SK-N-SH (cell line): ENCODE data around the gene NUP50. TPM values are rescaled to one million over a fixed set of nuclear protein-coding genes. Genes with fewer than 3 reads are reported as not detected.

Source experiments
- CTCF ChIA-PET: fragments of 300-600, 350-600 bp; formaldehyde crosslinking; extraction: SDS; loops from one replicate; lab custom pipeline; 2021; lab: Yijun Ruan, JAX
- POLR2A ChIA-PET: fragments of 350-600 bp; sonication (Branson Sonifier 250); formaldehyde crosslinking; extraction: SDS; loops from one replicate; lab custom pipeline; 2020; ENCODE audit warnings: antibody characterized with exemption, inconsistent platforms; lab: Yijun Ruan, JAX
- DNase-seq: peaks from one replicate; pipeline ENCODE4 v3.0.0; 2012
- H2AFZ ChIP-seq: fragments of 200-600 bp; sonication (generic); 2 replicates; pipeline ENCODE4 v1.8.1; 2016; ENCODE audit warnings: antibody characterized with exemption, mild to moderate bottlenecking, low read depth
- H3F3A ChIP-seq: fragments of 200-600 bp; sonication (generic); replicated peaks from 2 replicates; pipeline ENCODE3; 2016; ENCODE audit warnings: antibody characterized with exemption, mild to moderate bottlenecking; ENCODE audit not compliant: insufficient read depth
- H3K27ac ChIP-seq, 2 experiments: fragments of 200-500 bp in 1 of 2; fragments of 200-600 bp in 1 of 2; sonication (Bioruptor generic) in 1 of 2; sonication (generic), shearing (Covaris generic) in 1 of 2; 2 replicates each; pipeline versions ENCODE4 v1.5.1 to v1.6.1; 2014 to 2016; ENCODE audit warnings: low read depth in 2 of 2, inconsistent platforms in 1 of 2, low read length in 1 of 2, mild to moderate bottlenecking in 1 of 2, mixed read lengths in 1 of 2
- H3K27me3 ChIP-seq: fragments of 200-600 bp; sonication (generic), shearing (Covaris generic); 2 replicates; pipeline ENCODE4 v1.6.1; 2016; ENCODE audit warnings: mixed run types; ENCODE audit not compliant: insufficient read depth
- H3K36me3 ChIP-seq, 2 experiments: fragments of 200-500 bp in 1 of 2; fragments of 200-600 bp in 1 of 2; sonication (Bioruptor generic) in 1 of 2; sonication (generic) in 1 of 2; replicated peaks in 1 of 2; 2 replicates each; pipeline versions ENCODE3 to v1.5.1; 2014 to 2016; ENCODE audit warnings: low read length in 1 of 2, mild to moderate bottlenecking in 1 of 2; ENCODE audit not compliant: insufficient read depth in 2 of 2, control insufficient read depth in 1 of 2
- H3K4me1 ChIP-seq, 2 experiments: fragments of 200-500 bp in 1 of 2; fragments of 200-600 bp in 1 of 2; sonication (Bioruptor generic) in 1 of 2; sonication (generic), shearing (Covaris generic) in 1 of 2; 2 replicates each; pipeline versions ENCODE4 v1.5.1 to v1.6.1; 2014 to 2016; ENCODE audit warnings: low read depth in 1 of 2, low read length in 1 of 2, mixed run types in 1 of 2; ENCODE audit not compliant: insufficient read depth in 2 of 2, control insufficient read depth in 1 of 2
- H3K4me2 ChIP-seq: fragments of 200-600 bp; sonication (generic), shearing (Covaris generic); 2 replicates; pipeline ENCODE4 v1.6.1; 2017; ENCODE audit warnings: mixed run types
- H3K4me3 ChIP-seq, 2 experiments: fragments of 200-500 bp in 1 of 2; fragments of 200-600 bp in 1 of 2; sonication (Bioruptor generic) in 1 of 2; sonication (generic), shearing (Covaris generic) in 1 of 2; 2 replicates each; pipeline versions ENCODE4 v1.5.1 to v1.8.1; 2014 to 2016; ENCODE audit warnings: low read depth in 2 of 2, inconsistent platforms in 1 of 2, low read length in 1 of 2, mild to moderate bottlenecking in 1 of 2, mixed read lengths in 1 of 2, moderate library complexity in 1 of 2
- H3K79me2 ChIP-seq: fragments of 200-600 bp; sonication (generic); 2 replicates; pipeline ENCODE4 v1.8.1; 2017; ENCODE audit warnings: mild to moderate bottlenecking; ENCODE audit not compliant: insufficient read depth
- H3K9ac ChIP-seq: fragments of 200-600 bp; sonication (generic); 2 replicates; pipeline ENCODE4 v1.6.1; 2017; ENCODE audit warnings: mixed run types
- H3K9me2 ChIP-seq: fragments of 200-600 bp; sonication (generic); 2 replicates; pipeline ENCODE4 v1.6.1; 2017; ENCODE audit warnings: mixed run types
- H3K9me3 ChIP-seq: fragments of 200-600 bp; sonication (generic); 2 replicates; pipeline ENCODE4 v1.6.1; 2017; ENCODE audit warnings: mixed run types, mild to moderate bottlenecking, moderate library complexity
- H4K20me1 ChIP-seq: fragments of 200-600 bp; sonication (generic); 2 replicates; pipeline ENCODE4 v1.6.1; 2017; ENCODE audit warnings: mild to moderate bottlenecking, mixed run types; ENCODE audit not compliant: insufficient read depth
- ELF1 ChIP-seq: IDR thresholded peaks from 2 replicates; pipeline ENCODE4 v1.4.0; 2012
- EZH2phosphoT487 ChIP-seq: fragments of 200-600 bp; sonication (generic); IDR thresholded peaks from 2 replicates; pipeline ENCODE4 v1.6.1; 2017; ENCODE audit warnings: low read depth, mixed run types, mild to moderate bottlenecking, antibody characterized with exemption, moderate library complexity, borderline replicate concordance
- FOXM1 ChIP-seq: IDR thresholded peaks from 2 replicates; pipeline ENCODE4 v1.4.0; 2012; ENCODE audit warnings: low read depth, mild to moderate bottlenecking
- GABPA ChIP-seq: IDR thresholded peaks from 2 replicates; pipeline ENCODE4 v1.4.0; 2012; ENCODE audit warnings: low read depth, mild to moderate bottlenecking
- JUND ChIP-seq: IDR thresholded peaks from 2 replicates; pipeline ENCODE4 v1.4.0; 2012
- MAX ChIP-seq: IDR thresholded peaks from 2 replicates; pipeline ENCODE4 v1.4.0; 2012; ENCODE audit warnings: low read depth
- MEF2A ChIP-seq: IDR thresholded peaks from 2 replicates; pipeline ENCODE4 v1.4.0; 2012; ENCODE audit warnings: low read depth, borderline replicate concordance
- RXRA ChIP-seq: IDR thresholded peaks from 2 replicates; pipeline ENCODE4 v1.4.0; 2012; ENCODE audit warnings: low read depth, mild to moderate bottlenecking, borderline replicate concordance
- SIN3A ChIP-seq: IDR thresholded peaks from 2 replicates; pipeline ENCODE4 v1.6.1; 2012; ENCODE audit warnings: low read depth, mild to moderate bottlenecking, low read length, moderate library complexity, borderline replicate concordance
- SMC3 ChIP-seq: IDR thresholded peaks from 2 replicates; pipeline ENCODE4 v1.6.1; 2012; ENCODE audit warnings: low read depth, low read length, improper control_type of control experiment
- TAF1 ChIP-seq: IDR thresholded peaks from 2 replicates; pipeline ENCODE4 v1.6.1; 2012; ENCODE audit warnings: low read depth, mild to moderate bottlenecking, low read length, moderate library complexity, borderline replicate concordance
- WGBS: methylation state at CpG from one replicate; pipeline ENCODE4 v1.1.6; 2017; ENCODE audit warnings: low lambda C conversion rate; 5-methylcytosine and 5-hydroxymethylcytosine counted together
- polyA plus RNA-seq, 3 experiments: library from polyadenylated mRNA; depleted of rRNA; stranded (reverse); fragments of >200 nt; gene quantifications; 2 replicates each; pipeline ENCODE4 v1.2.3, GENCODE V29; 2012
- TF ChIP-seq, protein P1 (sequence below): fragments of 150-350 bp; IDR thresholded peaks from 2 replicates; pipeline ENCODE4 v1.6.1; 2017; ENCODE audit warnings: antibody characterized with exemption, low read length, low read depth, borderline replicate concordance
- TF ChIP-seq, protein P2 (sequence below): fragments of 200-600 bp; sonication (generic); IDR thresholded peaks from 2 replicates; pipeline ENCODE4 v1.6.1; 2017; ENCODE audit warnings: antibody characterized with exemption, mild to moderate bottlenecking, moderate library complexity

The NUP50 gene
- polyA plus RNA-seq, 1 of the 3 experiments (the other 2 are of a cell fraction) = 4.7 TPM

- Histone ChIP-seq H3K9me3 (no peaks in the 10 kb centered on the region), H3K4me3 (no peak overlapping the region), H3K79me2 (no peaks in the 10 kb centered on the region), H3K9me2 (no peaks in the 10 kb centered on the region), H2AFZ (no peak overlapping the region), H4K20me1 (0 out of 2 replicates have a peak, but pooled peaks cover 6% of the 10 kb centered on the region), H3K36me3 (peaks cover 5 to 49% of the 10 kb centered on the region in 2 experiments), H3K4me1 (no peaks in the 10 kb centered on the region; a peak in 1 of 4 replicates), H3K27ac (no peak overlapping the region), H3F3A (no peaks in the 10 kb centered on the region), H3K27me3 (no peaks in the 10 kb centered on the region), H3K9ac (no peak overlapping the region), H3K4me2 (no peak overlapping the region)
- DNase-seq = no peak
- TF ChIP-seq FOXM1 (no peak), GABPA (no peak), ELF1 (no peak), RXRA (no peak), SIN3A (no peak)
- ChIA-PET POLR2A (no interaction called here), CTCF (interaction anchor here (3.2 kb wide), 1 partner anchor 13 kb away, joined by 13 read pairs; no protein-coding TSS in a partner anchor)
- WGBS = 94% methylated on average over 14 of the region's 16 CpGs
These were observed 32.6 kb downstream of the NUP50 start for GRCh38 chr22:45196308-45196707.

DNA sequence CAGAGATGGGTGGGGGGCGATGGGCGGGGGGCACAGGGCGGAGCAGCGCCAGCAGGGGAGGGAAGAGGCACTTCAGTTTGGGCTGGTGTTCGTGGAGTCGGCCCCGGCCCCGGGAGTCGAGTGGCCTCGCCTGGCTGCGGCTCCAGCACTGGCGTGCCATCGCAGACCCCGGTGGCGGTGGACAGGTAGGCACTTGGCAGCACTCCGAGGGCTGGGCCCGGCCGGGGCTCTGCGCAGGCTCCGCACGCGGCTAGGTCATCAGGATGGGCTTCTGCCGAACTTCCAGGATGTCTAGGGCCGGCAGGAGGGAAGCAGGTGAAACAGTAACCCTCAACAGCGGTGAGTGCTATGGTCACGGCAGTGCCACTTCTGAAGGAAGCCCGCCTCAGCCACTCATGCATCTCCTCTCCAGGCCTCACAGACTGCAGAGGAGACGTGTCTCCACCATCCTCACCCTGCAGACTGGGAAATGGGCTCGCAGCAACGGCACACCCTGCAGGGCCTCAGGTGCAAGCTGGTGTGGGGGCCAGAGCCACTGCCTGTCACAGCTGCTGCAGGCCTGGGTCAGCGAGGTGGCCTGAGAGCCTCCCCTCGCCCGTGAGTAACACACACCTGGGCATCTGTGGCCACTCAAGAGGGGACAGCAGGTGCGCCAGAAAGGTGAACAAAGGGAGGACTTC, 33.3 kb downstream of the NUP50 start:
- H3K9me2 ChIP-seq = no peaks in the 10 kb centered on the region
- no peaks in the 10 kb centered on the region; a peak in 1 of 4 replicates for H3K4me1 ChIP-seq
- H3K4me2 ChIP-seq = no peak overlapping the region
- H3K4me3 ChIP-seq = no peak overlapping the region
- H3K79me2 ChIP-seq = no peaks in the 10 kb centered on the region
- H4K20me1 ChIP-seq = 0 out of 2 replicates have a peak, but pooled peaks cover 6% of the 10 kb centered on the region
- no peaks in the 10 kb centered on the region for H3K9me3 ChIP-seq
- ChIA-PET POLR2A (no interaction called here), CTCF (interaction anchor here (0.5 to 3.2 kb wide), 2 partner anchors 12 to 22 kb away, joined by 3 to 13 read pairs; no protein-coding TSS in a partner anchor)
- H3F3A ChIP-seq = peaks cover 4% of the 10 kb centered on the region
- DNase-seq = no peak
- peaks cover 5 to 51% of the 10 kb centered on the region in 2 experiments for H3K36me3 ChIP-seq
- 91% methylated on average over 17 of the region's 34 CpGs for WGBS
- H2AFZ ChIP-seq = no peak overlapping the region
- no peak overlapping the region for H3K9ac ChIP-seq
- no peak overlapping the region for H3K27ac ChIP-seq
- no peaks in the 10 kb centered on the region for H3K27me3 ChIP-seq
- TF ChIP-seq SMC3 = no peak
- TF ChIP-seq MEF2A = no peak
- no peak for TF ChIP-seq TAF1
- TF ChIP-seq RXRA = no peak
- TF ChIP-seq, protein P1, sequence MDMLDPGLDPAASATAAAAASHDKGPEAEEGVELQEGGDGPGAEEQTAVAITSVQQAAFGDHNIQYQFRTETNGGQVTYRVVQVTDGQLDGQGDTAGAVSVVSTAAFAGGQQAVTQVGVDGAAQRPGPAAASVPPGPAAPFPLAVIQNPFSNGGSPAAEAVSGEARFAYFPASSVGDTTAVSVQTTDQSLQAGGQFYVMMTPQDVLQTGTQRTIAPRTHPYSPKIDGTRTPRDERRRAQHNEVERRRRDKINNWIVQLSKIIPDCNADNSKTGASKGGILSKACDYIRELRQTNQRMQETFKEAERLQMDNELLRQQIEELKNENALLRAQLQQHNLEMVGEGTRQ = no peak
- TF ChIP-seq, protein P2, sequence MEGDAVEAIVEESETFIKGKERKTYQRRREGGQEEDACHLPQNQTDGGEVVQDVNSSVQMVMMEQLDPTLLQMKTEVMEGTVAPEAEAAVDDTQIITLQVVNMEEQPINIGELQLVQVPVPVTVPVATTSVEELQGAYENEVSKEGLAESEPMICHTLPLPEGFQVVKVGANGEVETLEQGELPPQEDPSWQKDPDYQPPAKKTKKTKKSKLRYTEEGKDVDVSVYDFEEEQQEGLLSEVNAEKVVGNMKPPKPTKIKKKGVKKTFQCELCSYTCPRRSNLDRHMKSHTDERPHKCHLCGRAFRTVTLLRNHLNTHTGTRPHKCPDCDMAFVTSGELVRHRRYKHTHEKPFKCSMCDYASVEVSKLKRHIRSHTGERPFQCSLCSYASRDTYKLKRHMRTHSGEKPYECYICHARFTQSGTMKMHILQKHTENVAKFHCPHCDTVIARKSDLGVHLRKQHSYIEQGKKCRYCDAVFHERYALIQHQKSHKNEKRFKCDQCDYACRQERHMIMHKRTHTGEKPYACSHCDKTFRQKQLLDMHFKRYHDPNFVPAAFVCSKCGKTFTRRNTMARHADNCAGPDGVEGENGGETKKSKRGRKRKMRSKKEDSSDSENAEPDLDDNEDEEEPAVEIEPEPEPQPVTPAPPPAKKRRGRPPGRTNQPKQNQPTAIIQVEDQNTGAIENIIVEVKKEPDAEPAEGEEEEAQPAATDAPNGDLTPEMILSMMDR = no peak
- TF ChIP-seq EZH2phosphoT487 = no peak
- TF ChIP-seq JUND = no peak
- TF ChIP-seq MAX = no peak
